K562 (cell line): ENCODE measurements around the gene SMURF1. TPM values are rescaled to one million over a fixed set of nuclear protein-coding genes. Genes with fewer than 3 reads are reported as not detected.

Source experiments
- ATAC-seq: fragments of 200-7000 bp; cut with Tn5 transposase; 3 replicates; pipeline ENCODE4 v1.9.1; 2020; ENCODE audit warnings: moderate library complexity
- BruUV-seq: library from RNA; stranded (reverse); fragments of 400-500 nt; replicated peaks from 2 replicates; lab custom pipeline; 2021; lab: Mats Ljungman, UMichigan
- CTCF ChIA-PET: fragments of 300-600 bp; formaldehyde crosslinking; extraction: SDS; loops from one replicate; lab custom pipeline; 2021; ENCODE audit warnings: low intra/inter-chr PET ratio; lab: Yijun Ruan, JAX
- POLR2A ChIA-PET: fragments of 300-600, 350-650 bp; sonication (Branson Sonifier 250); formaldehyde crosslinking; extraction: SDS; loops from one replicate; lab custom pipeline; 2021; ENCODE audit warnings: antibody characterized with exemption, inconsistent platforms; lab: Yijun Ruan, JAX
- DNase-seq, 4 experiments: peaks; one replicate each; pipeline versions ENCODE4 v3.0.0 to v3.0.0-alpha.2; 2011 to 2018; ENCODE audit warnings: low spot score in 3 of 4, mixed read lengths in 3 of 4; ENCODE audit errors: extremely low read depth in 1 of 4
- FAIRE-seq: peaks from 2 replicates; lab custom pipeline; 2011; peaks lifted over from hg19 to GRCh38; lab: Jason Lieb, UNC
- H2AFZ ChIP-seq: 2 replicates; pipeline ENCODE4 v1.6.0; 2011; ENCODE audit warnings: low read depth, low read length, control low read depth, inconsistent platforms
- H3K27ac ChIP-seq: fragments of 200-600 bp; 3 replicates; pipeline ENCODE4 v1.8.0; 2011; ENCODE audit warnings: low read depth, mild to moderate bottlenecking, control low read depth, inconsistent platforms, low read length, moderate library complexity, mixed read lengths; ENCODE audit errors: extremely low read depth
- H3K27me3 ChIP-seq, 2 experiments: fragments of 300-600 bp in 1 of 2; 2 replicates in 1 of 2; 3 replicates in 1 of 2; pipeline versions ENCODE4 v1.6.0 to v1.8.0; 2011; ENCODE audit warnings: inconsistent platforms in 2 of 2, low read length in 2 of 2, mild to moderate bottlenecking in 1 of 2, mixed read lengths in 1 of 2, moderate library complexity in 1 of 2; ENCODE audit not compliant: control insufficient read depth in 2 of 2, insufficient read depth in 2 of 2
- H3K36me3 ChIP-seq: fragments of 300-600 bp; 3 replicates; pipeline ENCODE4 v1.8.0; 2011; ENCODE audit warnings: mild to moderate bottlenecking, low read length, inconsistent platforms; ENCODE audit not compliant: control insufficient read depth, insufficient read depth
- H3K4me1 ChIP-seq, 2 experiments: fragments of 200-600 bp in 1 of 2; replicated peaks in 1 of 2; 2 replicates in 1 of 2; 3 replicates in 1 of 2; pipeline versions ENCODE4 v1.5.1 to v1.8.0; 2011; ENCODE audit warnings: inconsistent platforms in 2 of 2, low read length in 2 of 2, mild to moderate bottlenecking in 1 of 2, mixed read lengths in 1 of 2, moderate library complexity in 1 of 2; ENCODE audit not compliant: control insufficient read depth in 2 of 2, insufficient read depth in 2 of 2
- H3K4me2 ChIP-seq: 2 replicates; pipeline ENCODE4 v1.6.1; 2011; ENCODE audit warnings: low read length, control low read depth, inconsistent platforms, mixed read lengths; ENCODE audit not compliant: insufficient read depth
- H3K4me3 ChIP-seq: fragments of 200-600 bp; sonication (generic), shearing (Covaris generic); 2 replicates; pipeline ENCODE4 v1.5.1; 2016; ENCODE audit warnings: control low read depth, inconsistent platforms
- H3K79me2 ChIP-seq: fragments of 200-600 bp; 3 replicates; pipeline ENCODE4 v1.8.0; 2011; ENCODE audit warnings: low read length, inconsistent platforms; ENCODE audit not compliant: control insufficient read depth, insufficient read depth
- H3K9ac ChIP-seq, 2 experiments: 2 replicates each; pipeline versions ENCODE4 v1.6.0 to v1.6.1; 2011; ENCODE audit warnings: low read depth in 2 of 2, low read length in 2 of 2, control low read depth in 1 of 2, inconsistent platforms in 1 of 2, mild to moderate bottlenecking in 1 of 2, mixed read lengths in 1 of 2; ENCODE audit not compliant: insufficient read depth in 1 of 2
- H3K9me1 ChIP-seq: one replicate; pipeline ENCODE4 v1.6.0; 2011; ENCODE audit warnings: inconsistent platforms, mild to moderate bottlenecking, low read length, moderate library complexity; ENCODE audit not compliant: control insufficient read depth, insufficient read depth
- H3K9me3 ChIP-seq: replicated peaks from 2 replicates; pipeline ENCODE4 v1.5.1; 2011; ENCODE audit warnings: low read depth, low read length, inconsistent platforms; ENCODE audit not compliant: control insufficient read depth, insufficient read depth
- H4K20me1 ChIP-seq: replicated peaks from 2 replicates; pipeline ENCODE4 v1.6.1; 2011; ENCODE audit warnings: low read length, inconsistent platforms, mixed read lengths; ENCODE audit not compliant: control insufficient read depth, insufficient read depth
- CBX3 ChIP-seq, 2 experiments: IDR thresholded peaks; 1 replicate in 1 of 2; 2 replicates in 1 of 2; pipeline ENCODE4 v1.6.1; 2012; ENCODE audit warnings: inconsistent platforms in 2 of 2, low read length in 2 of 2, borderline replicate concordance in 1 of 2, control low read depth in 1 of 2
- KDM1A ChIP-seq, 2 experiments: fragments of 450-650 bp; IDR thresholded peaks; 2 replicates each; pipeline ENCODE4 v1.6.1; 2016; ENCODE audit warnings: mild to moderate bottlenecking in 2 of 2
- PYGO2 ChIP-seq: fragments of 450-650 bp; IDR thresholded peaks from 2 replicates; pipeline ENCODE4 v1.6.1; 2016; ENCODE audit warnings: mild to moderate bottlenecking, missing genetic modification characterization, moderate library complexity, missing compliant biosample characterization
- TEAD2 ChIP-seq: fragments of 450-650 bp; IDR thresholded peaks from 2 replicates; pipeline ENCODE4 v1.6.1; 2016; ENCODE audit warnings: missing genetic modification characterization, control low read depth, missing compliant biosample characterization
- ZKSCAN1 ChIP-seq: fragments of 150-350 bp; IDR thresholded peaks from 2 replicates; pipeline ENCODE4 v1.6.1; 2016; ENCODE audit warnings: low read depth, low read length
- ZNF23 ChIP-seq: fragments of 250-450 bp; sonication (Bioruptor Pico); IDR thresholded peaks from 2 replicates; pipeline ENCODE4 v1.4.0; 2020; ENCODE audit warnings: mild to moderate bottlenecking
- ZNF407 ChIP-seq: fragments of 450-650 bp; IDR thresholded peaks from 2 replicates; pipeline ENCODE4 v1.6.1; 2016; ENCODE audit warnings: low read depth
- WGBS: fragments of 100-300 bp; shearing (Covaris generic); methylation state at CpG from one replicate; pipeline ENCODE4 v1.1.6; 2016; ENCODE audit warnings: low coverage, mixed read lengths; ENCODE audit not compliant: insufficient coverage; ENCODE audit errors: missing lambda C conversion rate; 5-methylcytosine and 5-hydroxymethylcytosine counted together
- in situ Hi-C: fragments of 300-500 bp; cut with MboI; formaldehyde crosslinking; loops from 4 replicates; pipeline ENCODE4 v1.15.0; 2018; ENCODE audit warnings: inconsistent platforms, mixed read lengths
- intact Hi-C: fragments of 100-400 bp; cut with micrococcal nuclease; formaldehyde crosslinking; loops from 2 replicates; pipeline ENCODE4 v1.14.2; 2022
- polyA plus RNA-seq, 8 experiments: library from polyadenylated mRNA; depleted of rRNA in 4 of 8; stranded (reverse) in 5 of 8; unstranded in 3 of 8; fragments of >200 nt; fragmentation: Nextera tagmentation in 2 of 8; fragmentation: Illumina TruSeq in 1 of 8; extraction: Ambion mirVana in 2 of 8; extraction: Trizol in 1 of 8; gene quantifications; 2 replicates each; pipeline versions ENCODE4 v1.2.1 to v1.2.3, GENCODE V29; 2011 to 2014; ENCODE audit warnings: inconsistent platforms in 1 of 8, missing spikeins in 1 of 8
- total RNA-seq, 7 experiments: library from RNA; depleted of rRNA in 6 of 7; stranded (reverse); fragments of >200 nt in 6 of 7; fragmentation: Illumina TruSeq in 2 of 7; extraction: Trizol in 2 of 7; gene quantifications; 2 replicates each; pipeline versions ENCODE4 v1.2.1 to v1.2.3, GENCODE V29; 2011 to 2021; ENCODE audit warnings: low replicate concordance in 1 of 7
- TF ChIP-seq, protein P1 (sequence below), 2 experiments: fragments of 450-650 bp in 1 of 2; sonication (generic) in 1 of 2; formaldehyde crosslinking in 1 of 2; IDR thresholded peaks in 1 of 2; conservative IDR thresholded peaks in 1 of 2; 2 replicates each; pipeline versions ENCODE4 v1.6.1 to v1.8.1; 2016 to 2023; ENCODE audit warnings: mild to moderate bottlenecking in 2 of 2, moderate library complexity in 2 of 2, inconsistent platforms in 1 of 2, missing genetic modification reagents in 1 of 2

Gene SMURF1
- total and polyA plus RNA-seq, 9 of the 15 experiments (the other 6 are each of a cell fraction or from before 2014, with no cell fraction given), result 1.0 to 20.1 (median 12.6) TPM

DNA sequence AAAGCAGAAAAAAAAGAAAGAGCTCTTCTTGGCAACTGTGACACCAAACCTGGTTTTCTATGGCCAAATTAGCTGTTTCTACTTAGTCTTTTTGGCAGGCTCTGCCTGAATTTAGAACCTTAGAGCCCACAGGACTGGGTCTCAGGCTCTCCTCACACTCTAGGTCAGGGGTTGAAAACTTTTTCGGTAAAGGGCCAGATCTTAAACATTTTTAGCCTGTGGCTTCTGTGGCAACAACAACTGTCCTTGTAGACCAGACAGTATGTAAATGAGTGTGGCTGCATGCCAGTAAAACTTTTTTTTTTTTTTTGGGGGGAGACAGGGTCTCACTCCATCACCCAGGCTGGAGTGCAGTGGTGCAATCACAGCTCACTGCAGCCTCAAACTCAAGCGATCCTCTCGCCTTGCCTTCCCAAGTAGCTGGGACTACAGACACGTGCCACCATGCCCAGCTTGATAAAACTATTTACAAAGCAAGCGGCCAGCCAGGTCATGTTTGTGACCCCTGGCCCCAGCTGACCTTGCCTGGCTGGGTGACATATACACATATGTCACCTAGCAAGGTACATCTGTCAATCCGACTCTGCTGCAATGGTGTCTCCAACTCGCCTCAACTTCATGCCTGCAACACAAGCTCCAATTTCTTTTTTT, 46.6 kb upstream of the SMURF1 start:
- Histone ChIP-seq H4K20me1 (no peaks in the 10 kb centered on the region), H3K9me1 (no peaks in the 10 kb centered on the region), H3K4me1 (no peaks in the 10 kb centered on the region), H3K4me3 (no peak overlapping the region), H3K9ac (no peak overlapping the region), H2AFZ (no peak overlapping the region), H3K4me2 (no peak overlapping the region), H3K79me2 (no peaks in the 10 kb centered on the region), H3K9me3 (no peaks in the 10 kb centered on the region), H3K36me3 (no peaks in the 10 kb centered on the region), H3K27me3 (peaks cover 28 to 64% of the 10 kb centered on the region in 2 experiments; a peak in 4 of 5 replicates), H3K27ac (no peak overlapping the region)
- no peak for FAIRE-seq
- CTCF ChIA-PET, result no interaction called here
- in situ Hi-C loops, result no loop called here
- intact Hi-C loops, result no loop called here
- 0% methylated on average over 7 of the region's 7 CpGs for WGBS
- no peak for ATAC-seq
- DNase-seq, result no peak
- POLR2A ChIA-PET, result interaction anchor here (0.5 to 1.7 kb wide), 4 partner anchors 8 to 184 kb away, joined by 3 to 5 read pairs (median 4); no protein-coding TSS in a partner anchor
- no TSS peak for BruUV-seq
- TF ChIP-seq TEAD2 (no peak), ZKSCAN1 (no peak), PYGO2 (tag) (no peak), ZNF23 (CRISPR knock-in tag) (no peak), CBX3 (IDR thresholded peaks at IDR 0.05; ENCODE audit: borderline replicate concordance in 1 of 2, low read length in 2 of 2) (no peak), KDM1A (IDR thresholded peaks at IDR 0.05) (no peak), ZNF407 (no peak)
- TF ChIP-seq, protein P1, sequence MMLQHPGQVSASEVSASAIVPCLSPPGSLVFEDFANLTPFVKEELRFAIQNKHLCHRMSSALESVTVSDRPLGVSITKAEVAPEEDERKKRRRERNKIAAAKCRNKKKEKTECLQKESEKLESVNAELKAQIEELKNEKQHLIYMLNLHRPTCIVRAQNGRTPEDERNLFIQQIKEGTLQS (IDR thresholded peaks at IDR 0.05), result no peak
- TF ChIP-seq, protein P1 (CRISPR knock-in tag; conservative IDR thresholded peaks at IDR 0.05), result no peak
